Left renal cortex interstitium (tissue), 4 donors: ENCODE measurements around the gene PJA1. TPM values are rescaled to one million over a fixed set of nuclear protein-coding genes. Genes with fewer than 3 reads are reported as not detected.

Experiments
- DNase-seq, 4 donors: peaks; one replicate each; pipeline ENCODE4 v3.0.0-alpha.2; 2013; ENCODE audit warnings: low read depth in 4 of 4, low spot score in 2 of 4, missing footprints in 1 of 4
- polyA plus RNA-seq, 4 donors: library from polyadenylated mRNA; unstranded; fragments of 120-200 nt; gene quantifications; one replicate each; pipeline ENCODE4 v1.2.1, GENCODE V29; 2013; ENCODE audit not compliant: insufficient read length in 4 of 4

Gene PJA1
- polyA plus RNA-seq, 4 donors, result 88.6 to 112 (median 96.4) TPM

- no peak for DNase-seq
These were observed 46.1 kb downstream of the PJA1 start for GRCh38 chrX:69119122-69119521.

GRCh38 chrX:69117876-69118526 is 47.3 kb downstream of the PJA1 start:
- DNase-seq, result no peak

GRCh38 chrX:69116077-69116476 is 49.2 kb downstream of the PJA1 start:
- DNase-seq, result no peak

GRCh38 chrX:69113723-69114122 is 51.5 kb downstream of the PJA1 start:
- no peak for DNase-seq
